BLaER1 treated with 17β-estradiol and CSF1 and Interleukin-3, amounts not matched to agents 10 nM and 100 nM (cell line): ENCODE data around the gene RFESD.

ENCODE experiments used
- H3K27ac ChIP-seq, 11 experiments: shearing (Covaris generic); formaldehyde crosslinking; 2 replicates each; pipeline ENCODE4 v1.8.1; 2022
- H3K27me3 ChIP-seq, 11 experiments: shearing (Covaris generic); formaldehyde crosslinking; 2 replicates each; pipeline ENCODE4 v1.8.1; 2022
- H3K36me3 ChIP-seq, 11 experiments: shearing (Covaris generic); formaldehyde crosslinking; 2 replicates each; pipeline ENCODE4 v1.8.1; 2022
- H3K4me1 ChIP-seq, 10 experiments: shearing (Covaris generic); formaldehyde crosslinking; 2 replicates each; pipeline ENCODE4 v1.8.1; 2022
- H3K4me2 ChIP-seq, 11 experiments: shearing (Covaris generic); formaldehyde crosslinking; 2 replicates each; pipeline ENCODE4 v1.8.1; 2022
- H3K4me3 ChIP-seq, 10 experiments: shearing (Covaris generic); formaldehyde crosslinking; 2 replicates each; pipeline ENCODE4 v1.8.1; 2022
- H3K9ac ChIP-seq, 11 experiments: shearing (Covaris generic); formaldehyde crosslinking; 2 replicates each; pipeline ENCODE4 v1.8.1; 2022
- H3K9me3 ChIP-seq, 11 experiments: shearing (Covaris generic); formaldehyde crosslinking; replicated peaks in 1 of 11; 2 replicates each; pipeline ENCODE4 v1.8.1; 2022
- H4K20me1 ChIP-seq, 11 experiments: shearing (Covaris generic); formaldehyde crosslinking; 2 replicates each; pipeline ENCODE4 v1.8.1; 2022
- Cebpa-rat ChIP-seq, 11 experiments: shearing (Covaris generic); IDR thresholded peaks; 2 replicates each; pipeline ENCODE4 v1.8.1; 2022

The RFESD gene

DNA sequence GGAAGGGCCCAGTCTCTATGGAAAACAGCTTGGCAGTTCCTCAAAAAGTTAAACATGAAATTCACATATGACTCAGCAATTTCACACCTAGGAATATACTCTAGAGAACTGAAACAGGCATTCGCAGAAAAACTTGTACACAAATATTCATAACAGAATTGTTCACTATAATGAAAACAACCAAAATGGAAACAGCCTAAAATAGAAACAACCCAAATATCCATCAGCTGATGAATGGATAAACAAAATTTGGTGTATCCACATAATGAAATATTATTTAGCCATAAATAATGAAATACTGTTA is 31.5 kb upstream of the RFESD start:
- Histone ChIP-seq H3K27ac (no peak overlapping the region), H4K20me1 (no peaks in the 10 kb centered on the region), H3K36me3 (peaks cover 0 to 12% (median 6%) of the 10 kb centered on the region in 11 experiments; a peak in 4 of 22 replicates), H3K4me1 (peaks cover 7 to 17% (median 14%) of the 10 kb centered on the region in 10 experiments), H3K4me3 (no peak overlapping the region), H3K27me3 (peaks cover 10 to 21% (median 17%) of the 10 kb centered on the region in 11 experiments; a peak in 21 of 22 replicates), H3K9me3 (peaks cover 13 to 24% (median 23%) of the 10 kb centered on the region in 11 experiments), H3K9ac (no peak overlapping the region), H3K4me2 (no peak overlapping the region; a peak in 1 of 22 replicates)
- TF ChIP-seq Cebpa-rat (IDR thresholded peaks at IDR 0.05), result no peak

DNA sequence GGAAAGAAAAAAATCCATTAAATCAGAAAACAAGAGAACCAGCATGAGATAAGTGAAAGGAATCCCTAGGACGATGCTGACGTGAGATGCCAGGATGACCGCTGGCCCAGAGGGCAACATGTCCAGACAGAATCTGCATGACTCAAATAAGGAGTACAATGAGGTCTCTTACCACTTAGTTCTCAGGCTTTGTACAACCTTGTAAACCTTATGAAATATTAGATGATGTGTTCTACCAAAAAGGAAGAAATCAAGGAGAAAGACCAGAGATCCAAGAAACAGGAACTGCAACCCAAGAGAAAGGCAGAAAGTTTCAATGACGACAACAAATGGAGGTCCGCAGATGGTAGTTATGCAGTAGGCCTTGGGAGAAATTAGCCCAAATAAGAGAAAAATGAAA is 29.5 kb upstream of the RFESD start:
- H3K4me2 ChIP-seq, result no peak overlapping the region

DNA sequence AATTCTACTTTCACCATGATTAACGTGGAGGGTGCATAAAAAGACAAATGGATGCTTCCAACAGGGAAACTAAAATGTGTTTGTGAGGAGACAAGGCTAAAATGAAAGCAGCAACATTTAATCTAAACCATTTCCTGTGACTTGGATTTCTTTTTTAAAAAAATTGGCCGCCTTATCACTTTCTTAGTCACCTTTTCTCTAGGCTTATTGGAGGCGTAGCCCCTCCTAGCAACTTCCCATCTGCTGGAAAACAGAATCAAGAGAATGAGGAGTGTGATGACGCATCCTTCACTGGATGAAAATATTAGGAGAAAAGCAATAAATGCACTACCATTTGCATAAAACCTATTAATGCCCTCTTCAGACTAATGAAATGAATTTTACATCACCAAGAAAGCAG is 27.5 kb upstream of the RFESD start:
- peaks cover 13 to 31% (median 23%) of the 10 kb centered on the region in 11 experiments; a peak in 21 of 22 replicates for H3K27me3 ChIP-seq
- TF ChIP-seq Cebpa-rat (IDR thresholded peaks at IDR 0.05), result no peak
- no peak overlapping the region for H3K27ac ChIP-seq
- no peak overlapping the region; a peak in 1 of 22 replicates for H3K9ac ChIP-seq
- H3K9me3 ChIP-seq, result peaks cover 0 to 6% (median 5%) of the 10 kb centered on the region in 11 experiments; a peak in 16 of 22 replicates
- peak overlapping the region in 2 of 10 experiments; percentile 63 to 67; a peak in 2 of 20 replicates for H3K4me3 ChIP-seq
- peaks cover 0 to 5% (median 0%) of the 10 kb centered on the region in 11 experiments; a peak in 2 of 22 replicates for H3K36me3 ChIP-seq
- H3K4me2 ChIP-seq, result peak overlapping the region; percentile 93 to 100 (median 98)
- H4K20me1 ChIP-seq, result no peaks in the 10 kb centered on the region
- H3K4me1 ChIP-seq, result peaks cover 33 to 50% (median 46%) of the 10 kb centered on the region in 10 experiments

More for the DNA sequence above, 29.5 kb upstream of the RFESD start:
- H3K36me3 ChIP-seq, result peaks cover 0 to 12% (median 6%) of the 10 kb centered on the region in 11 experiments; a peak in 4 of 22 replicates
- no peaks in the 10 kb centered on the region for H4K20me1 ChIP-seq
- H3K27me3 ChIP-seq, result peaks cover 13 to 31% (median 23%) of the 10 kb centered on the region in 11 experiments; a peak in 21 of 22 replicates
- H3K4me3 ChIP-seq, result no peak overlapping the region
- no peak overlapping the region for H3K27ac ChIP-seq
- H3K4me1 ChIP-seq, result peaks cover 19 to 34% (median 32%) of the 10 kb centered on the region in 10 experiments
- H3K9me3 ChIP-seq, result peaks cover 13 to 24% (median 23%) of the 10 kb centered on the region in 11 experiments
- TF ChIP-seq Cebpa-rat (IDR thresholded peaks at IDR 0.05), result no peak
- no peak overlapping the region for H3K9ac ChIP-seq

DNA sequence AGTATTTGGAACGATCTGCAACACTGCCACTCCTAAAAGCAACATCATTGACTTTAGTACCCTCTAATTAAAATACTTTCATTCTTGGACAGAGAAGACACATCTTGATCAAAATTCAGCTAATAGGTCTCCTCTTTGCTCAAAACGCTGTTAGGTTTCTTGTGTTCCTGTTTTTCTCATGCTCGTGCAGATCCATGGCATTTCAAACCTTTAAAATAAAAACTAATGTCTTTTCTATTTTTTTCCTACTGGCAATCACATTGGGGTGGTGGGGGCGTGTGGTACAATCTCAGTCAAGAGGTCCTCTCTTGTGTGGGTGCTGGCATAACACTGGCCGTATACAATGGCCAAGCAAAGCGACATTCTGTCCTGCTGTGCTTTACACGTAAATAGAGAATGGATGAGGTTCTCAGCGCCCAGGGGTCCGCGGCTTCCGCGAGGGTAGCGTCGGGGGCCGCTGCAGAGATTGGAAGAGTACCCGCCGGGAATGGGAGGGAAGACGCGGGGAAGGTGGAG is 27.0 kb upstream of the RFESD start:
- Histone ChIP-seq H3K36me3 (0 out of 22 replicates have a peak, but pooled peaks cover 0 to under 1% (median 0%) of the 10 kb centered on the region in 11 experiments), H3K4me1 (peaks cover 33 to 50% (median 46%) of the 10 kb centered on the region in 10 experiments), H4K20me1 (no peaks in the 10 kb centered on the region), H3K27ac (peak overlapping the region in 9 of 11 experiments; percentile 32 to 90 (median 80); a peak in 15 of 22 replicates), H3K27me3 (peaks cover 13 to 31% (median 23%) of the 10 kb centered on the region in 11 experiments; a peak in 21 of 22 replicates), H3K4me2 (peak overlapping the region; percentile 93 to 100 (median 98)), H3K4me3 (peak overlapping the region; percentile 62 to 78 (median 68)), H3K9me3 (peaks cover 0 to 1% (median under 1%) of the 10 kb centered on the region in 11 experiments; a peak in 11 of 22 replicates), H3K9ac (peak overlapping the region; percentile 67 to 85 (median 77); a peak in 20 of 22 replicates)
- TF ChIP-seq Cebpa-rat (IDR thresholded peaks at IDR 0.05), result no peak

DNA sequence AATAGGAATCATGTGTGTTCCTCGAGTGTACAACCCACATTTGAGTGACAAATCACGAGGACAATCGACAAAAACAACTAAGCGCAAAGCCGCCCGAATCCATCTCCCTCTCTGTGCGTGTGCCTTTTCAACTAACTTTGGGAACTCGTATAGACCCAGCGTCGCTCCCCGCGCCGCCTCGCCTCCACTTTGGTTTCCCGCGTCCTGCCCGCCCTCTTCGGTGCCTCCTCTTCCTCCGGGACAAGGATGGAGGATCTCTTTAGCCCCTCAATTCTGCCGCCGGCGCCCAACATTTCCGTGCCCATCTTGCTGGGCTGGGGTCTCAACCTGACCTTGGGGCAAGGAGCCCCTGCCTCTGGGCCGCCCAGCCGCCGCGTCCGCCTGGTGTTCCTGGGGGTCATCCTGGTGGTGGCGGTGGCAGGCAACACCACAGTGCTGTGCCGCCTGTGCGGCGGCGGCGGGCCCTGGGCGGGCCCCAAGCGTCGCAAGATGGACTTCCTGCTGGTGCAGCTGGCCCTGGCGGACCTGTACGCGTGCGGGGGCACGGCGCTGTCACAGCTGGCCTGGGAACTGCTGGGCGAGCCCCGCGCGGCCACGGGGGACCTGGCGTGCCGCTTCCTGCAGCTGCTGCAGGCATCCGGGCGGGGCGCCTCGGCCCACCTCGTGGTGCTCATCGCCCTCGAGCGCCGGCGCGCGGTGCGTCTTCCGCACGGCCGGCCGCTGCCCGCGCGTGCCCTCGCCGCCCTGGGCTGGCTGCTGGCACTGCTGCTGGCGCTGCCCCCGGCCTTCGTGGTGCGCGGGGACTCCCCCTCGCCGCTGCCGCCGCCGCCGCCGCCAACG is 26.3 kb upstream of the RFESD start, which contains the start of gene GPR150:
Gene GPR150 (plus strand): TSS at position 58 of the 840 bp plus-strand sequence. CDS start 189 bp downstream, at position 247.
- Histone ChIP-seq H3K9ac (peak within 1 kb of the TSS; percentile 67 to 85 (median 77)), H3K4me2 (peak within 1 kb of the TSS; percentile 93 to 100 (median 98)), H3K36me3 (no peaks in the 10 kb centered on the region), H3K4me1 (peaks cover 33 to 50% (median 46%) of the 10 kb centered on the region in 10 experiments), H3K27ac (peak within 1 kb of the TSS; percentile 46 to 90 (median 79); a peak in 21 of 22 replicates), H3K4me3 (peak within 1 kb of the TSS; percentile 62 to 78 (median 68)), H3K27me3 (peaks cover 13 to 31% (median 23%) of the 10 kb centered on the region in 11 experiments; a peak in 21 of 22 replicates), H4K20me1 (no peaks in the 10 kb centered on the region), H3K9me3 (no peaks in the 10 kb centered on the region)
- no peak for TF ChIP-seq Cebpa-rat (IDR thresholded peaks at IDR 0.05)

DNA sequence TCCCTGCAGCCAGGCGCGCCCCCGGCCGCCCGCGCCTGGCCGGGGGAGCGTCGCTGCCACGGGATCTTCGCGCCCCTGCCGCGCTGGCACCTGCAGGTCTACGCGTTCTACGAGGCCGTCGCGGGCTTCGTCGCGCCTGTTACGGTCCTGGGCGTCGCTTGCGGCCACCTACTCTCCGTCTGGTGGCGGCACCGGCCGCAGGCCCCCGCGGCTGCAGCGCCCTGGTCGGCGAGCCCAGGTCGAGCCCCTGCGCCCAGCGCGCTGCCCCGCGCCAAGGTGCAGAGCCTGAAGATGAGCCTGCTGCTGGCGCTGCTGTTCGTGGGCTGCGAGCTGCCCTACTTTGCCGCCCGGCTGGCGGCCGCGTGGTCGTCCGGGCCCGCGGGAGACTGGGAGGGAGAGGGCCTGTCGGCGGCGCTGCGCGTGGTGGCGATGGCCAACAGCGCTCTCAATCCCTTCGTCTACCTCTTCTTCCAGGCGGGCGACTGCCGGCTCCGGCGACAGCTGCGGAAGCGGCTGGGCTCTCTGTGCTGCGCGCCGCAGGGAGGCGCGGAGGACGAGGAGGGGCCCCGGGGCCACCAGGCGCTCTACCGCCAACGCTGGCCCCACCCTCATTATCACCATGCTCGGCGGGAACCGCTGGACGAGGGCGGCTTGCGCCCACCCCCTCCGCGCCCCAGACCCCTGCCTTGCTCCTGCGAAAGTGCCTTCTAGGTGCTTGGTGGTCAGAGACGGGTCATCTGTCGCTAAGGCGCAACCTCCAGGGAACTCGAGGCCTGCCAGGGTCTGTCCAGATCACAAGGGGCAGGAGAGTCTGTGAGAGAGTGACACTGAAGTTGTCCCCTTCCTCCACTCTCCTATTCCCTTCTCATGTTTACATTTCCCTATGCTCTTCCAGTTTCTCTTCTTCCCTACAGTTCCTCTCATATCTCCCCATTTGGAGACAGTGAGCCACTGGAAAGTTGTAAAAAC is 25.4 kb upstream of the RFESD start:
- H3K9ac ChIP-seq, result peak overlapping the region; percentile 67 to 85 (median 77)
- peaks cover 13 to 31% (median 23%) of the 10 kb centered on the region in 11 experiments; a peak in 21 of 22 replicates for H3K27me3 ChIP-seq
- H3K4me2 ChIP-seq, result peak overlapping the region; percentile 93 to 100 (median 98)
- TF ChIP-seq Cebpa-rat (IDR thresholded peaks at IDR 0.05), result no peak
- peak overlapping the region; percentile 46 to 90 (median 79); a peak in 21 of 22 replicates for H3K27ac ChIP-seq
- H3K4me3 ChIP-seq, result peak overlapping the region; percentile 62 to 78 (median 68)
- H4K20me1 ChIP-seq, result no peaks in the 10 kb centered on the region
- peaks cover 33 to 50% (median 46%) of the 10 kb centered on the region in 10 experiments for H3K4me1 ChIP-seq
- H3K9me3 ChIP-seq, result no peaks in the 10 kb centered on the region
- H3K36me3 ChIP-seq, result no peaks in the 10 kb centered on the region

DNA sequence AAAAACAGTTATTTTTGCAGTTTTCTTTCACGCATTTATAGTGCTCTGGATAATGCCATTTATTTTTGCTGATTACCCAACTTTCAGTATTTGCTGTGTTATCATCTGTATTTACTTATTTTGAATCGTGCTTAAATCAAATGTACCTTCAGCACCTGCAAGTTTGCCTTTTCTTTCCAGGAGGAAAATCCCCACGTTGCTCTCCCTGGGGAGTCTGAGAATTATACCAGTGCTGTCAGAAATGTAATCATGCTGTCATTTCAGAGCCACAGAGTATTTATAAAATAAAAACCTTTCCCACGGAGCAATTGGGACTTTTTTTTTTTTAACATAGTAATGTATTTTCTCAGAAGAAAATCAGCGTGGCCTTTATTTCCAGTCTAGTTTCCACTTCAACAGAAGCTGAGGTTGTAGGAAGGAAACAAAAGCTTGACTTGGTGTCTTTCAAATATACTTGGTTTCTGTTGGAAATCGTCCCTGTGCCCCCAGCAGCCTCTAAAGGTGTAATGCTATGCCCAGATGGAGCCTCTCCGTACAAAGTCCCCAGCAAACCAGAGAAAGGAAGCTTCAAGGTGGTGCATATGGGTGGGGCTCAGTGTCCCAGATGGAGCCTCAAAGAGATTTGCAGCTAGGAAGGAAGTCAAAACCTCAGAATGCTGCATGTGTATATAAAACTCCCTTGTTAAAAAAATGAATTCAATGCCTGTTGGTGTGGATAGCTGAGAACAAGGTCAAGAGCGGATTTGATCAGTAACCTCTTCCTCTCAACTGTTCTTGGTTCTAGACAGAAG is 24.5 kb upstream of the RFESD start:
- H4K20me1 ChIP-seq, result no peaks in the 10 kb centered on the region
- peak overlapping the region in 6 of 11 experiments; percentile 11 to 90 (median 84); a peak in 9 of 22 replicates for H3K27ac ChIP-seq
- TF ChIP-seq Cebpa-rat (IDR thresholded peaks at IDR 0.05), result no peak
- peak overlapping the region; percentile 93 to 100 (median 98) for H3K4me2 ChIP-seq
- H3K4me1 ChIP-seq, result peaks cover 33 to 50% (median 46%) of the 10 kb centered on the region in 10 experiments
- H3K36me3 ChIP-seq, result no peaks in the 10 kb centered on the region
- H3K4me3 ChIP-seq, result peak overlapping the region in 7 of 10 experiments; percentile 62 to 69 (median 67); a peak in 12 of 20 replicates
- no peaks in the 10 kb centered on the region for H3K9me3 ChIP-seq
- peaks cover 13 to 31% (median 23%) of the 10 kb centered on the region in 11 experiments; a peak in 21 of 22 replicates for H3K27me3 ChIP-seq
- peak overlapping the region in 6 of 11 experiments; percentile 72 to 85 (median 84); a peak in 8 of 22 replicates for H3K9ac ChIP-seq
